Choroid plexus epithelial cell (primary cell): ENCODE measurements around the gene RASSF4.
A peak's percentile ranks its signal among the peaks of the same experiment; 100 is the strongest.

Experiments used
- DNase-seq: peaks from one replicate; pipeline ENCODE4 v3.0.0-alpha.2; 2010; ENCODE audit warnings: low read depth
- H3K4me3 ChIP-seq: 2 replicates; pipeline ENCODE4 v1.5.1; 2011; ENCODE audit warnings: low read depth, mild to moderate bottlenecking, control low read depth, low read length, moderate library complexity
- CTCF ChIP-seq: conservative IDR thresholded peaks from 2 replicates; pipeline ENCODE4 v1.5.1; 2011; ENCODE audit warnings: low read depth, mild to moderate bottlenecking, control low read depth, inconsistent platforms, low read length, moderate library complexity

RASSF4 gene

GRCh38 chr10:44973323-44974081, 13.9 kb downstream of the RASSF4 start:
- H3K4me3 ChIP-seq, result no peak overlapping the region
- no peak for DNase-seq
- TF ChIP-seq CTCF, result no peak

GRCh38 chr10:44974082-44974627, 14.6 kb downstream of the RASSF4 start:
- no peak for TF ChIP-seq CTCF
- H3K4me3 ChIP-seq, result peak overlapping the region; percentile 52
- DNase-seq, result no peak

- DNase-seq, result peak; percentile 75
- H3K4me3 ChIP-seq, result peak overlapping the region; percentile 52
- TF ChIP-seq CTCF, result peak; percentile 57
These were observed 15.2 kb downstream of the RASSF4 start for GRCh38 chr10:44974628-44975430.

- peak; percentile 21 for TF ChIP-seq CTCF
- H3K4me3 ChIP-seq, result peak overlapping the region; percentile 24
- peak; percentile 95 for DNase-seq
These were observed 16.1 kb downstream of the RASSF4 start for GRCh38 chr10:44975431-44976331.

- peak overlapping the region; percentile 64 for H3K4me3 ChIP-seq
- peak; percentile 49 for DNase-seq
- TF ChIP-seq CTCF, result no peak
These were observed 17.0 kb downstream of the RASSF4 start for GRCh38 chr10:44976352-44977198.
